ENCODE results near the gene SLC2A13. TPM values are rescaled to one million over a fixed set of nuclear protein-coding genes. Genes with fewer than 3 reads are reported as not detected.

The SLC2A13 gene
- total RNA-seq, 4 donors from 2014 or later, result 20.5 to 35.1 (median 21.9) TPM

- TF ChIP-seq CTCF (IDR thresholded peaks at IDR 0.05) (no peak), POLR2A (IDR thresholded peaks at IDR 0.05) (no peak), EP300 (IDR thresholded peaks at IDR 0.05) (no peak)
- H3K4me1 ChIP-seq, result peaks cover 0 to 7% (median 0%) of the 10 kb centered on the region in 4 donors
- DNase-seq (ENCODE audit: low spot score in 2 of 2), result no peak
- H3K27ac ChIP-seq, result no peak overlapping the region
- no peaks in the 10 kb centered on the region for H3K36me3 ChIP-seq
- 63 to 95% methylated on average over 2 of the region's 2 CpGs for WGBS, 2 donors
- H3K9me3 ChIP-seq, result no peaks in the 10 kb centered on the region
- no peaks in the 10 kb centered on the region for H3K27me3 ChIP-seq
- H3K4me3 ChIP-seq, result no peak overlapping the region
Measured at GRCh38 chr12:39935839-39936238, 170.0 kb downstream of the SLC2A13 start.

- no peaks in the 10 kb centered on the region for H3K9me3 ChIP-seq
- TF ChIP-seq CTCF (IDR thresholded peaks at IDR 0.05), result no peak
- TF ChIP-seq EP300 (IDR thresholded peaks at IDR 0.05), result no peak
- no peak for TF ChIP-seq POLR2A (IDR thresholded peaks at IDR 0.05)
- no peaks in the 10 kb centered on the region for H3K27me3 ChIP-seq
- 49 to 53% methylated on average over 1 of the region's 1 CpG for WGBS, 2 donors
- no peak overlapping the region for H3K4me3 ChIP-seq
- H3K36me3 ChIP-seq, result no peaks in the 10 kb centered on the region
- no peak overlapping the region for H3K27ac ChIP-seq
- H3K4me1 ChIP-seq, result peaks cover 0 to 7% (median 0%) of the 10 kb centered on the region in 4 donors
- no peak for DNase-seq (ENCODE audit: low spot score in 2 of 2)
Measured at GRCh38 chr12:39935275-39935674, 170.6 kb downstream of the SLC2A13 start.

GRCh38 chr12:39931857-39932256 lies 174.0 kb downstream of the SLC2A13 start:
- Histone ChIP-seq H3K27ac (no peak overlapping the region), H3K36me3 (no peaks in the 10 kb centered on the region), H3K4me1 (peaks cover 0 to 7% (median 0%) of the 10 kb centered on the region in 4 donors), H3K4me3 (no peak overlapping the region), H3K27me3 (no peaks in the 10 kb centered on the region), H3K9me3 (no peaks in the 10 kb centered on the region)
- TF ChIP-seq POLR2A (IDR thresholded peaks at IDR 0.05) (no peak), CTCF (IDR thresholded peaks at IDR 0.05) (no peak), EP300 (IDR thresholded peaks at IDR 0.05) (no peak)
- no peak for DNase-seq (ENCODE audit: low spot score in 2 of 2)

- H3K27ac ChIP-seq, result no peak overlapping the region
- no peak for TF ChIP-seq CTCF (IDR thresholded peaks at IDR 0.05)
- no peak for TF ChIP-seq POLR2A (IDR thresholded peaks at IDR 0.05)
- no peak for TF ChIP-seq EP300 (IDR thresholded peaks at IDR 0.05)
- no peak for DNase-seq (ENCODE audit: low spot score in 2 of 2)
- H3K27me3 ChIP-seq, result no peaks in the 10 kb centered on the region
- H3K4me1 ChIP-seq, result peaks cover 0 to 7% (median 0%) of the 10 kb centered on the region in 4 donors
- no peaks in the 10 kb centered on the region for H3K9me3 ChIP-seq
- no peak overlapping the region for H3K4me3 ChIP-seq
- H3K36me3 ChIP-seq, result no peaks in the 10 kb centered on the region
- WGBS, 2 donors, result 64 to 81% methylated on average over 4 of the region's 4 CpGs
Measured at GRCh38 chr12:39931231-39931630, 174.7 kb downstream of the SLC2A13 start.

GRCh38 chr12:39930101-39930500 lies 175.8 kb downstream of the SLC2A13 start:
- Histone ChIP-seq H3K27ac (no peak overlapping the region), H3K36me3 (no peaks in the 10 kb centered on the region), H3K9me3 (no peaks in the 10 kb centered on the region), H3K4me3 (no peak overlapping the region), H3K4me1 (peaks cover 0 to 7% (median 0%) of the 10 kb centered on the region in 4 donors), H3K27me3 (no peaks in the 10 kb centered on the region)
- 78 to 82% methylated on average over 3 of the region's 3 CpGs for WGBS, 2 donors
- DNase-seq (ENCODE audit: low spot score in 2 of 2), result no peak
- TF ChIP-seq CTCF (IDR thresholded peaks at IDR 0.05) (no peak), POLR2A (IDR thresholded peaks at IDR 0.05) (no peak), EP300 (IDR thresholded peaks at IDR 0.05) (no peak)

All from tibial nerve (tissue), 4 donors.